HEK293T (cell line): ENCODE data around the gene RPRD1B.
"Not testable (repeated sequence)": the region's sequence is repeated elsewhere in the genome, so short reads cannot be mapped to it uniquely, and the experiment has no call there.

Experiments used
- CTCF ChIA-PET: fragments of 350-600 bp; formaldehyde crosslinking; extraction: SDS; loops from one replicate; lab custom pipeline; 2021; ENCODE audit warnings: antibody characterized with exemption, inconsistent platforms; lab: Yijun Ruan, JAX
- POLR2A ChIA-PET: fragments of 350-600 bp; formaldehyde crosslinking; extraction: SDS; loops from one replicate; lab custom pipeline; 2020; ENCODE audit warnings: antibody characterized with exemption, inconsistent platforms; lab: Yijun Ruan, JAX
- DNase-seq: peaks from one replicate; pipeline ENCODE4 v3.0.0; 2012; ENCODE audit warnings: mixed read lengths; ENCODE audit errors: extremely low spot score
- ARNT ChIP-seq: fragments of 450-650 bp; IDR thresholded peaks from 2 replicates; pipeline ENCODE4 v1.6.1; 2017; ENCODE audit warnings: mild to moderate bottlenecking
- BHLHE40 ChIP-seq: fragments of 450-650 bp; IDR thresholded peaks from 2 replicates; pipeline ENCODE4 v1.6.1; 2016; ENCODE audit warnings: mild to moderate bottlenecking, moderate library complexity, borderline replicate concordance
- CTBP1 ChIP-seq: fragments of 450-650 bp; IDR thresholded peaks from 2 replicates; pipeline ENCODE4 v1.6.1; 2016; ENCODE audit warnings: borderline replicate concordance
- ELF4 ChIP-seq: fragments of 450-650 bp; IDR thresholded peaks from 2 replicates; pipeline ENCODE4 v1.6.1; 2017; ENCODE audit warnings: antibody characterized with exemption
- FOXA1 ChIP-seq: fragments of 450-650 bp; IDR thresholded peaks from 2 replicates; pipeline ENCODE4 v1.6.1; 2016; ENCODE audit warnings: mild to moderate bottlenecking
- FOXK2 ChIP-seq: fragments of 450-650 bp; IDR thresholded peaks from 2 replicates; pipeline ENCODE4 v1.6.1; 2016; ENCODE audit warnings: mild to moderate bottlenecking
- FOXM1 ChIP-seq: fragments of 450-650 bp; IDR thresholded peaks from 2 replicates; pipeline ENCODE4 v1.6.1; 2017; ENCODE audit warnings: mild to moderate bottlenecking, borderline replicate concordance
- HDGF ChIP-seq: fragments of 450-650 bp; IDR thresholded peaks from 2 replicates; pipeline ENCODE4 v1.6.1; 2017; ENCODE audit warnings: antibody characterized with exemption, borderline replicate concordance
- L3MBTL2 ChIP-seq: fragments of 450-650 bp; conservative IDR thresholded peaks from 2 replicates; pipeline ENCODE4 v1.6.1; 2016; ENCODE audit warnings: mild to moderate bottlenecking
- LEF1 ChIP-seq: fragments of 450-650 bp; IDR thresholded peaks from 2 replicates; pipeline ENCODE4 v1.6.1; 2017; ENCODE audit warnings: mild to moderate bottlenecking, borderline replicate concordance
- NFRKB ChIP-seq: fragments of 450-650 bp; IDR thresholded peaks from 2 replicates; pipeline ENCODE4 v1.6.1; 2016; ENCODE audit warnings: mild to moderate bottlenecking, moderate library complexity
- PKNOX1 ChIP-seq: fragments of 450-650 bp; IDR thresholded peaks from 2 replicates; pipeline ENCODE4 v1.6.1; 2016
- SP1 ChIP-seq: fragments of 450-650 bp; IDR thresholded peaks from 2 replicates; pipeline ENCODE4 v1.6.1; 2017
- SUZ12 ChIP-seq: fragments of 450-650 bp; IDR thresholded peaks from 2 replicates; pipeline ENCODE4 v1.6.1; 2016; ENCODE audit warnings: mild to moderate bottlenecking
- TARDBP ChIP-seq: fragments of 450-650 bp; IDR thresholded peaks from 2 replicates; pipeline ENCODE4 v1.6.1; 2016
- ZNF384 ChIP-seq: fragments of 450-650 bp; IDR thresholded peaks from 2 replicates; pipeline ENCODE4 v1.6.1; 2016

RPRD1B gene

GRCh38 chr20:38094373-38094891, 60.9 kb downstream of the RPRD1B start:
- POLR2A ChIA-PET: no interaction called here
- CTCF ChIA-PET: no interaction called here

GRCh38 chr20:38095017-38095686, 61.6 kb downstream of the RPRD1B start:
- POLR2A ChIA-PET: no interaction called here
- DNase-seq: no peak
- TF ChIP-seq ELF4 (no peak), FOXA1 (no peak), TARDBP (no peak), BHLHE40 (no peak), FOXM1 (no peak)
- CTCF ChIA-PET: no interaction called here

More at GRCh38 chr20:38094373-38094891, 60.9 kb downstream of the RPRD1B start:
- no peak for TF ChIP-seq ZNF384
- TF ChIP-seq FOXA1: no peak
- TF ChIP-seq SP1: no peak
- TF ChIP-seq CTBP1: no peak
- no peak for TF ChIP-seq LEF1
- no peak for TF ChIP-seq ARNT
- no peak for TF ChIP-seq FOXK2
- no peak for TF ChIP-seq ELF4
- no peak for TF ChIP-seq PKNOX1
- no peak for TF ChIP-seq SUZ12
- no peak for TF ChIP-seq L3MBTL2
- no peak for TF ChIP-seq HDGF
- TF ChIP-seq BHLHE40: no peak
- no peak for TF ChIP-seq NFRKB
- TF ChIP-seq TARDBP: no peak
- no peak for TF ChIP-seq FOXM1
- no peak for DNase-seq

- TF ChIP-seq SUZ12: no peak
- CTCF ChIA-PET: interaction anchor here (0.6 kb wide), 1 partner anchor 273 kb away, joined by 3 read pairs; no protein-coding TSS in a partner anchor
- POLR2A ChIA-PET: no interaction called here
- no peak for DNase-seq
Observed at GRCh38 chr20:38098952-38099351, 65.4 kb downstream of the RPRD1B start.

- DNase-seq, POLR2A ChIA-PET, CTCF ChIA-PET: not testable (repeated sequence)
Observed at GRCh38 chr20:38102206-38102605, 68.7 kb downstream of the RPRD1B start.

- POLR2A ChIA-PET: no interaction called here
- TF ChIP-seq LEF1 (no peak), PKNOX1 (peak; percentile 64)
- no peak for DNase-seq
- CTCF ChIA-PET: no interaction called here
Observed at GRCh38 chr20:38104285-38104684, 70.7 kb downstream of the RPRD1B start.

GRCh38 chr20:38106461-38106860, 72.9 kb downstream of the RPRD1B start:
- POLR2A ChIA-PET: no interaction called here
- DNase-seq: no peak
- CTCF ChIA-PET: no interaction called here
- no peak for TF ChIP-seq BHLHE40
- no peak for TF ChIP-seq LEF1
- no peak for TF ChIP-seq ZNF384
- TF ChIP-seq FOXK2: no peak
- no peak for TF ChIP-seq PKNOX1
- TF ChIP-seq NFRKB: no peak
- TF ChIP-seq ARNT: no peak
- no peak for TF ChIP-seq FOXA1
- no peak for TF ChIP-seq SP1
- TF ChIP-seq FOXM1: no peak
- TF ChIP-seq TARDBP: no peak
- no peak for TF ChIP-seq ELF4
- no peak for TF ChIP-seq HDGF
- TF ChIP-seq CTBP1: no peak
- TF ChIP-seq SUZ12: no peak
- no peak for TF ChIP-seq L3MBTL2

GRCh38 chr20:38107386-38107785, 73.8 kb downstream of the RPRD1B start:
- CTCF ChIA-PET, DNase-seq, POLR2A ChIA-PET: not testable (repeated sequence)

GRCh38 chr20:38107916-38108315, 74.4 kb downstream of the RPRD1B start:
- DNase-seq, CTCF ChIA-PET, POLR2A ChIA-PET: not testable (repeated sequence)
